B cell (primary cell): ENCODE measurements around the gene SIL1.

ENCODE experiments used
- EZH2 ChIP-seq: IDR thresholded peaks from 2 replicates; pipeline ENCODE4 v1.6.1; 2012; ENCODE audit warnings: borderline replicate concordance, low read depth, mild to moderate bottlenecking, moderate library complexity, low read length; ENCODE audit not compliant: insufficient read depth, poor library complexity, severe bottlenecking
- TF ChIP-seq, protein P1 (sequence below): fragments of 200-600 bp; IDR thresholded peaks from one replicate; pipeline ENCODE4 v1.8.0; 2022; ENCODE audit warnings: antibody characterized with exemption, mild to moderate bottlenecking

DNA sequence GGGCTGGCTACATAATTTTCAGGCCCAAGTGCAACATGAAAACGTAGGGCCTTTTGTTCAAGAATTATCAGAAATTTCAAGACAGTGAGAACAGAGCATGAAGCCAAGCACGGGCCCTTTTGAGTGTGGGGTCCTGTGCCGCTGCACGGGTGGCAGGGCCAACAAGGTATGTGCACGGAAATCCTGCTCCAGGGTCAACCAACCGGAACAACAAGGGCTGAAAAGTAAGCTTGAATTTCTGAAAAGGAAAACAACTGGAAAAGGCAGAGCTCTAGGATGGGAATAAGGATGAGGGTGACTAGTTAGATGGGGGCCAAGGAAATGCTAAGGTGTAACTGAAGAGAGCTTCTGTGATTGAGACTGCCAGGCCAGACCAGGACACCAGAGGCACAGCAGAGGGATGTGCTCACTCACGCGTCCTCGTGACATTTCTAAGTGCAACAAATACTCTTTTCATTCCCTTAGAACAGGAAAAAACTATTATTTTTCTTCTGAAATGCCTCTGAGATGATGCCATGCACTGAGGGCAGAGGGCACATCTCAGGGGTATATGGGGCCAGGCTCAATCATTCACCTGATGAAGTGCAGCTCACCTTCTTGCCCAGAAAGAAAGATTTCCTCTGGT, 242.4 kb downstream of the SIL1 start:
- TF ChIP-seq, protein P1, sequence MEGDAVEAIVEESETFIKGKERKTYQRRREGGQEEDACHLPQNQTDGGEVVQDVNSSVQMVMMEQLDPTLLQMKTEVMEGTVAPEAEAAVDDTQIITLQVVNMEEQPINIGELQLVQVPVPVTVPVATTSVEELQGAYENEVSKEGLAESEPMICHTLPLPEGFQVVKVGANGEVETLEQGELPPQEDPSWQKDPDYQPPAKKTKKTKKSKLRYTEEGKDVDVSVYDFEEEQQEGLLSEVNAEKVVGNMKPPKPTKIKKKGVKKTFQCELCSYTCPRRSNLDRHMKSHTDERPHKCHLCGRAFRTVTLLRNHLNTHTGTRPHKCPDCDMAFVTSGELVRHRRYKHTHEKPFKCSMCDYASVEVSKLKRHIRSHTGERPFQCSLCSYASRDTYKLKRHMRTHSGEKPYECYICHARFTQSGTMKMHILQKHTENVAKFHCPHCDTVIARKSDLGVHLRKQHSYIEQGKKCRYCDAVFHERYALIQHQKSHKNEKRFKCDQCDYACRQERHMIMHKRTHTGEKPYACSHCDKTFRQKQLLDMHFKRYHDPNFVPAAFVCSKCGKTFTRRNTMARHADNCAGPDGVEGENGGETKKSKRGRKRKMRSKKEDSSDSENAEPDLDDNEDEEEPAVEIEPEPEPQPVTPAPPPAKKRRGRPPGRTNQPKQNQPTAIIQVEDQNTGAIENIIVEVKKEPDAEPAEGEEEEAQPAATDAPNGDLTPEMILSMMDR: no peak
- TF ChIP-seq EZH2: no peak
